HEK293 (cell line): ENCODE results near the gene CELF4.
"Not testable (repeated sequence)": the region's sequence is repeated elsewhere in the genome, so short reads cannot be mapped to it uniquely, and the experiment has no call there.

Experiments
- CTCF ChIA-PET: fragments of 350-600 bp; formaldehyde crosslinking; extraction: SDS; loops from one replicate; lab custom pipeline; 2021; ENCODE audit warnings: antibody characterized with exemption; lab: Yijun Ruan, JAX
- POLR2A ChIA-PET: fragments of 300-600 bp; formaldehyde crosslinking; extraction: SDS; loops from one replicate; lab custom pipeline; 2020; ENCODE audit warnings: antibody characterized with exemption, inconsistent platforms; lab: Yijun Ruan, JAX
- H3K27ac ChIP-seq: fragments of 200-500 bp; sonication (Bioruptor generic); 2 replicates; pipeline ENCODE4 v1.5.1; 2014; ENCODE audit warnings: low read depth, low read length, control low read depth, inconsistent platforms; ENCODE audit errors: extremely low read depth
- H3K36me3 ChIP-seq, 2 experiments: fragments of 200-500 bp in 1 of 2; sonication (Bioruptor generic) in 1 of 2; 1 replicate in 1 of 2; 2 replicates in 1 of 2; pipeline ENCODE4 v1.5.1; 2014 to 2017; ENCODE audit warnings: inconsistent platforms in 2 of 2, low read length in 2 of 2; ENCODE audit not compliant: control insufficient read depth in 2 of 2, insufficient read depth in 1 of 2
- H3K4me1 ChIP-seq: fragments of 200-500 bp; sonication (Bioruptor generic); 2 replicates; pipeline ENCODE4 v1.5.1; 2014; ENCODE audit warnings: mild to moderate bottlenecking, low read length, inconsistent platforms; ENCODE audit not compliant: control insufficient read depth, insufficient read depth
- H3K4me3 ChIP-seq: 2 replicates; pipeline ENCODE4 v1.5.1; 2011; ENCODE audit warnings: low read depth, mild to moderate bottlenecking, control low read depth, low read length, moderate library complexity
- H3K9me3 ChIP-seq: fragments of 200-500 bp; sonication (Bioruptor generic); 2 replicates; pipeline ENCODE4 v1.5.1; 2014; ENCODE audit warnings: low read depth, low read length, inconsistent platforms; ENCODE audit not compliant: control insufficient read depth, insufficient read depth
- KLF1 ChIP-seq: fragments of 450-650 bp; formaldehyde crosslinking; IDR thresholded peaks from 2 replicates; pipeline ENCODE4 v1.5.1; 2016; ENCODE audit warnings: missing biosample characterization, missing genetic modification characterization
- ZIC2 ChIP-seq: fragments of 450-650 bp; formaldehyde crosslinking; IDR thresholded peaks from 2 replicates; pipeline ENCODE4 v1.5.1; 2016; ENCODE audit warnings: missing biosample characterization, missing genetic modification characterization
- ZNF112 ChIP-seq: fragments of 450-650 bp; formaldehyde crosslinking; IDR thresholded peaks from 2 replicates; pipeline ENCODE4 v1.5.0; 2017; ENCODE audit warnings: missing biosample characterization, missing genetic modification characterization
- ZNF16 ChIP-seq: fragments of 450-650 bp; formaldehyde crosslinking; IDR thresholded peaks from 2 replicates; pipeline ENCODE4 v1.5.1; 2016; ENCODE audit warnings: low read depth, missing biosample characterization, missing genetic modification characterization
- ZNF169 ChIP-seq: fragments of 450-650 bp; formaldehyde crosslinking; IDR thresholded peaks from 2 replicates; pipeline ENCODE4 v1.5.1; 2016; ENCODE audit warnings: missing biosample characterization, missing genetic modification characterization
- ZNF175 ChIP-seq: fragments of 450-650 bp; formaldehyde crosslinking; IDR thresholded peaks from 2 replicates; pipeline ENCODE4 v1.5.1; 2016; ENCODE audit warnings: missing biosample characterization, missing genetic modification characterization
- ZNF23 ChIP-seq: fragments of 450-650 bp; formaldehyde crosslinking; IDR thresholded peaks from 2 replicates; pipeline ENCODE4 v1.5.1; 2016; ENCODE audit warnings: missing biosample characterization, missing genetic modification characterization, borderline replicate concordance
- ZNF521 ChIP-seq: fragments of 450-650 bp; formaldehyde crosslinking; IDR thresholded peaks from 2 replicates; pipeline ENCODE4 v1.5.1; 2017; ENCODE audit warnings: missing biosample characterization, mild to moderate bottlenecking, missing genetic modification characterization
- ZNF544 ChIP-seq: fragments of 450-650 bp; formaldehyde crosslinking; IDR thresholded peaks from 2 replicates; pipeline ENCODE4 v1.5.0; 2017; ENCODE audit warnings: missing biosample characterization, missing genetic modification characterization
- ZNF549 ChIP-seq: fragments of 450-650 bp; IDR thresholded peaks from 2 replicates; pipeline ENCODE4 v1.5.1; 2018; ENCODE audit warnings: missing biosample characterization, missing genetic modification characterization, mild to moderate bottlenecking, inconsistent platforms, moderate library complexity
- ZNF843 ChIP-seq: fragments of 450-650 bp; formaldehyde crosslinking; IDR thresholded peaks from 2 replicates; pipeline ENCODE4 v1.5.1; 2016; ENCODE audit warnings: missing biosample characterization, missing genetic modification characterization
- TF ChIP-seq, protein P1 (sequence below): fragments of 450-650 bp; formaldehyde crosslinking; IDR thresholded peaks from 2 replicates; pipeline ENCODE4 v1.5.1; 2017; ENCODE audit warnings: missing biosample characterization, missing genetic modification characterization
- TF ChIP-seq, protein P2 (sequence below): fragments of 450-650 bp; formaldehyde crosslinking; IDR thresholded peaks from 2 replicates; pipeline ENCODE4 v1.5.1; 2016; ENCODE audit warnings: missing biosample characterization, missing genetic modification characterization
- TF ChIP-seq, protein P3 (sequence below): fragments of 450-650 bp; formaldehyde crosslinking; IDR thresholded peaks from 2 replicates; pipeline ENCODE4 v1.5.1; 2016; ENCODE audit warnings: missing biosample characterization, missing genetic modification characterization
- TF ChIP-seq, protein P4 (sequence below): fragments of 450-650 bp; formaldehyde crosslinking; IDR thresholded peaks from 2 replicates; pipeline ENCODE4 v1.5.1; 2016; ENCODE audit warnings: missing biosample characterization, missing genetic modification characterization
- TF ChIP-seq, protein P5 (sequence below): fragments of 450-650 bp; formaldehyde crosslinking; IDR thresholded peaks from 2 replicates; pipeline ENCODE4 v1.5.1; 2016; ENCODE audit warnings: missing biosample characterization, missing genetic modification characterization, borderline replicate concordance

CELF4 gene

DNA sequence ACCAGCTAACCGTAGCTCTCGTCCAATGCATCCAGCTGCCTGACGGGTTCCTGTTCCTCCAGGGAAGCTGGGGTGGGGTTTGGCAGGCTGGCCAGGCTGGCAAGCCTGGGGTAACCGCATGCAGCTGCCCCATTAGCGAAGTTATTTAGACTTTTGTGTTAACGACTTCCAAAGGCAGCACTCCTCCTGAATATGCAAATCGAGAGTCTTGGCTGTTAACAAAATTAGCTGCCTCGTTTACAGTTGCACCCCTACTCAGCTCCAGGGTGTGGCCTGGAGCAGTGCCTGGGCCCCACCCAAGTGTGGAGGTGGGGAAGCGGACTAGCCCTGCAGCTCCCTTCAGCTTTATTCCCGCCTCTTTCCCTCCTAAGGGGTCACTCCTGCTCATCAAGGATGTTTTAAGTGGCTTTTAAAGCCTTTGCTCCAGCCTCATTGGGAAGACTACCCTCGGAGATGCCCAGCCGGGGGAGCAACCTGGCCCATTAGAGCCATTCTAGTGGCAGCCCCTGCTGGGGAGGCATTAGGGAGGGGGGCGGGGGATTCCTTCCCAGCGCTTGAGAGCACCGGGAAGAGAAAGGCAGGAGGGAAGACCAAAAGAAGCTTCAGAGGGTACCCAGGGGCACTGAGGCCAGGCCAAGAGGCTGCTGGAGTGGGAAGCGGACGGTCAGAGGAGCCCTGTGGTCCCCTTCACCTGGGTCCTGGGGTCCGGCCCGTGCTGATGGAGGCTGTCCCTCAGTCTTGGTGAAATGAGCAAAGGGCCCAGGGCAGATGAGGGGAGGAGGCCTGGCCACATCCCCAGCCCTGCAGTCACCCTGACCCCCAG is 204.1 kb downstream of the CELF4 start:
- Histone ChIP-seq H3K9me3 (no peaks in the 10 kb centered on the region), H3K36me3 (no peaks in the 10 kb centered on the region), H3K27ac (no peak overlapping the region), H3K4me3 (no peak overlapping the region), H3K4me1 (no peaks in the 10 kb centered on the region)
- no peak for TF ChIP-seq ZNF521 (tag by site-specific recombination)
- peak; percentile 79 for TF ChIP-seq KLF1 (tag by site-specific recombination)
- peak; percentile 74 for TF ChIP-seq ZIC2 (tag by site-specific recombination)
- TF ChIP-seq, protein P1, sequence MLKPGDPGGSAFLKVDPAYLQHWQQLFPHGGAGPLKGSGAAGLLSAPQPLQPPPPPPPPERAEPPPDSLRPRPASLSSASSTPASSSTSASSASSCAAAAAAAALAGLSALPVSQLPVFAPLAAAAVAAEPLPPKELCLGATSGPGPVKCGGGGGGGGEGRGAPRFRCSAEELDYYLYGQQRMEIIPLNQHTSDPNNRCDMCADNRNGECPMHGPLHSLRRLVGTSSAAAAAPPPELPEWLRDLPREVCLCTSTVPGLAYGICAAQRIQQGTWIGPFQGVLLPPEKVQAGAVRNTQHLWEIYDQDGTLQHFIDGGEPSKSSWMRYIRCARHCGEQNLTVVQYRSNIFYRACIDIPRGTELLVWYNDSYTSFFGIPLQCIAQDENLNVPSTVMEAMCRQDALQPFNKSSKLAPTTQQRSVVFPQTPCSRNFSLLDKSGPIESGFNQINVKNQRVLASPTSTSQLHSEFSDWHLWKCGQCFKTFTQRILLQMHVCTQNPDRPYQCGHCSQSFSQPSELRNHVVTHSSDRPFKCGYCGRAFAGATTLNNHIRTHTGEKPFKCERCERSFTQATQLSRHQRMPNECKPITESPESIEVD (tag by site-specific recombination): no peak
- ChIA-PET POLR2A (no interaction called here), CTCF (interaction anchor here (0.6 to 1.1 kb wide), 2 partner anchors 19 to 38 kb away, joined by 3 to 4 read pairs; no protein-coding TSS in a partner anchor)

DNA sequence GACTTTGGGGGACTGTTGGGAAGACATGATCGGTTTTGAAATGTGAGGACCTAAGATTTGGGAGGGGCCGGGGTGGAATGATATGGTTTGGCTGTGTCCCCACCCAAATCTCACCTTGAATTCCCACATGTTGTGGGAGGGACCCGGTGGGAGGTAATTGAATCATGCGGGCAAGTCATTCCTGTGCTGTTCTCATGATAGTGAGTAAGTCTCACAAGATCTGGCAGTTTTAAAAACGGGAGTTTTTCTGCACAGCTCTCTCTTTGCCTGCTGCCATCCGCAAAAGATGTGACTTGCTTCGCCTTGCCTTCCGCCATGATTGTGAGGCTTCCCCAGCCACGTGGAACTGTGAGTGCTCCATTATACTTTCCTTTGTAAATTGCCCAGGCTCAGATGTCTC is 207.5 kb downstream of the CELF4 start:
- H3K27ac ChIP-seq, H3K9me3 ChIP-seq, H3K36me3 ChIP-seq, POLR2A ChIA-PET, H3K4me1 ChIP-seq, H3K4me3 ChIP-seq: not testable (repeated sequence)
- CTCF ChIA-PET: interaction anchor here (0.6 kb wide), 1 partner anchor 180 kb away, joined by 3 read pairs; no protein-coding TSS in a partner anchor

DNA sequence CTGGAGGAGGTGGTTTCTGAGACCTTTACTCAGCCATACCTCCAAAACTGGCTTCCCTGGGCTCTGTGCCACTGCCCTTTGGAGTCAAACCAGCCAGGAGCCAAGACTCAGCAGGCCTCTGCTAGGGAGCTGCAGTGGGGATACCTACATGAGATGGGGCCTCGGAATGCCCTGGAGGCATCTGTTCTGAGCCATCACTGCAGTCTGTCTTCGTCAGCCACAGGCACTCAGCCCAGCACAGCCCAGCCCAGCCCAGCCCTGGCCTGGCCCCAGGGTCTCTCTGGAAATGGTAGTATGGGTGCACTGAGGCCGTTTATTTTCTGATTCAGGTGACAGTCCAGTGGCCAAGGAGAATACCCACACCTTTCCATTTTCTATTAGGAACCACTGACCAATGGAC is 209.8 kb downstream of the CELF4 start:
- Histone ChIP-seq H3K4me3 (no peak overlapping the region), H3K4me1 (no peaks in the 10 kb centered on the region), H3K27ac (no peak overlapping the region), H3K36me3 (no peaks in the 10 kb centered on the region), H3K9me3 (no peaks in the 10 kb centered on the region)
- CTCF ChIA-PET: interaction anchor here (3.1 kb wide), 1 partner anchor 12 kb away, joined by 13 read pairs; no protein-coding TSS in a partner anchor
- POLR2A ChIA-PET: no interaction called here
- TF ChIP-seq ZNF843 (tag by site-specific recombination) (no peak), ZNF175 (tag by site-specific recombination) (no peak), ZNF544 (no peak), ZNF23 (tag by site-specific recombination) (no peak), ZNF16 (no peak), ZNF169 (no peak), ZNF112 (no peak), ZNF549 (tag by site-specific recombination) (no peak)
- TF ChIP-seq, protein P2, sequence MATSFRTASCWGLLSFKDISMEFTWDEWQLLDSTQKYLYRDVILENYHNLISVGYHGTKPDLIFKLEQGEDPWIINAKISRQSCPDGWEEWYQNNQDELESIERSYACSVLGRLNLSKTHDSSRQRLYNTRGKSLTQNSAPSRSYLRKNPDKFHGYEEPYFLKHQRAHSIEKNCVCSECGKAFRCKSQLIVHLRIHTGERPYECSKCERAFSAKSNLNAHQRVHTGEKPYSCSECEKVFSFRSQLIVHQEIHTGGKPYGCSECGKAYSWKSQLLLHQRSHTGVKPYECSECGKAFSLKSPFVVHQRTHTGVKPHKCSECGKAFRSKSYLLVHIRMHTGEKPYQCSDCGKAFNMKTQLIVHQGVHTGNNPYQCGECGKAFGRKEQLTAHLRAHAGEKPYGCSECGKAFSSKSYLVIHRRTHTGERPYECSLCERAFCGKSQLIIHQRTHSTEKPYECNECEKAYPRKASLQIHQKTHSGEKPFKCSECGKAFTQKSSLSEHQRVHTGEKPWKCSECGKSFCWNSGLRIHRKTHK: no peak
- TF ChIP-seq, protein P3, sequence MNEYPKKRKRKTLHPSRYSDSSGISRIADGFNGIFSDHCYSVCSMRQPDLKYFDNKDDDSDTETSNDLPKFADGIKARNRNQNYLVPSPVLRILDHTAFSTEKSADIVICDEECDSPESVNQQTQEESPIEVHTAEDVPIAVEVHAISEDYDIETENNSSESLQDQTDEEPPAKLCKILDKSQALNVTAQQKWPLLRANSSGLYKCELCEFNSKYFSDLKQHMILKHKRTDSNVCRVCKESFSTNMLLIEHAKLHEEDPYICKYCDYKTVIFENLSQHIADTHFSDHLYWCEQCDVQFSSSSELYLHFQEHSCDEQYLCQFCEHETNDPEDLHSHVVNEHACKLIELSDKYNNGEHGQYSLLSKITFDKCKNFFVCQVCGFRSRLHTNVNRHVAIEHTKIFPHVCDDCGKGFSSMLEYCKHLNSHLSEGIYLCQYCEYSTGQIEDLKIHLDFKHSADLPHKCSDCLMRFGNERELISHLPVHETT (tag by site-specific recombination): no peak
- TF ChIP-seq, protein P4, sequence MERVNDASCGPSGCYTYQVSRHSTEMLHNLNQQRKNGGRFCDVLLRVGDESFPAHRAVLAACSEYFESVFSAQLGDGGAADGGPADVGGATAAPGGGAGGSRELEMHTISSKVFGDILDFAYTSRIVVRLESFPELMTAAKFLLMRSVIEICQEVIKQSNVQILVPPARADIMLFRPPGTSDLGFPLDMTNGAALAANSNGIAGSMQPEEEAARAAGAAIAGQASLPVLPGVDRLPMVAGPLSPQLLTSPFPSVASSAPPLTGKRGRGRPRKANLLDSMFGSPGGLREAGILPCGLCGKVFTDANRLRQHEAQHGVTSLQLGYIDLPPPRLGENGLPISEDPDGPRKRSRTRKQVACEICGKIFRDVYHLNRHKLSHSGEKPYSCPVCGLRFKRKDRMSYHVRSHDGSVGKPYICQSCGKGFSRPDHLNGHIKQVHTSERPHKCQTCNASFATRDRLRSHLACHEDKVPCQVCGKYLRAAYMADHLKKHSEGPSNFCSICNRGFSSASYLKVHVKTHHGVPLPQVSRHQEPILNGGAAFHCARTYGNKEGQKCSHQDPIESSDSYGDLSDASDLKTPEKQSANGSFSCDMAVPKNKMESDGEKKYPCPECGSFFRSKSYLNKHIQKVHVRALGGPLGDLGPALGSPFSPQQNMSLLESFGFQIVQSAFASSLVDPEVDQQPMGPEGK (tag by site-specific recombination): no peak
- TF ChIP-seq, protein P5, sequence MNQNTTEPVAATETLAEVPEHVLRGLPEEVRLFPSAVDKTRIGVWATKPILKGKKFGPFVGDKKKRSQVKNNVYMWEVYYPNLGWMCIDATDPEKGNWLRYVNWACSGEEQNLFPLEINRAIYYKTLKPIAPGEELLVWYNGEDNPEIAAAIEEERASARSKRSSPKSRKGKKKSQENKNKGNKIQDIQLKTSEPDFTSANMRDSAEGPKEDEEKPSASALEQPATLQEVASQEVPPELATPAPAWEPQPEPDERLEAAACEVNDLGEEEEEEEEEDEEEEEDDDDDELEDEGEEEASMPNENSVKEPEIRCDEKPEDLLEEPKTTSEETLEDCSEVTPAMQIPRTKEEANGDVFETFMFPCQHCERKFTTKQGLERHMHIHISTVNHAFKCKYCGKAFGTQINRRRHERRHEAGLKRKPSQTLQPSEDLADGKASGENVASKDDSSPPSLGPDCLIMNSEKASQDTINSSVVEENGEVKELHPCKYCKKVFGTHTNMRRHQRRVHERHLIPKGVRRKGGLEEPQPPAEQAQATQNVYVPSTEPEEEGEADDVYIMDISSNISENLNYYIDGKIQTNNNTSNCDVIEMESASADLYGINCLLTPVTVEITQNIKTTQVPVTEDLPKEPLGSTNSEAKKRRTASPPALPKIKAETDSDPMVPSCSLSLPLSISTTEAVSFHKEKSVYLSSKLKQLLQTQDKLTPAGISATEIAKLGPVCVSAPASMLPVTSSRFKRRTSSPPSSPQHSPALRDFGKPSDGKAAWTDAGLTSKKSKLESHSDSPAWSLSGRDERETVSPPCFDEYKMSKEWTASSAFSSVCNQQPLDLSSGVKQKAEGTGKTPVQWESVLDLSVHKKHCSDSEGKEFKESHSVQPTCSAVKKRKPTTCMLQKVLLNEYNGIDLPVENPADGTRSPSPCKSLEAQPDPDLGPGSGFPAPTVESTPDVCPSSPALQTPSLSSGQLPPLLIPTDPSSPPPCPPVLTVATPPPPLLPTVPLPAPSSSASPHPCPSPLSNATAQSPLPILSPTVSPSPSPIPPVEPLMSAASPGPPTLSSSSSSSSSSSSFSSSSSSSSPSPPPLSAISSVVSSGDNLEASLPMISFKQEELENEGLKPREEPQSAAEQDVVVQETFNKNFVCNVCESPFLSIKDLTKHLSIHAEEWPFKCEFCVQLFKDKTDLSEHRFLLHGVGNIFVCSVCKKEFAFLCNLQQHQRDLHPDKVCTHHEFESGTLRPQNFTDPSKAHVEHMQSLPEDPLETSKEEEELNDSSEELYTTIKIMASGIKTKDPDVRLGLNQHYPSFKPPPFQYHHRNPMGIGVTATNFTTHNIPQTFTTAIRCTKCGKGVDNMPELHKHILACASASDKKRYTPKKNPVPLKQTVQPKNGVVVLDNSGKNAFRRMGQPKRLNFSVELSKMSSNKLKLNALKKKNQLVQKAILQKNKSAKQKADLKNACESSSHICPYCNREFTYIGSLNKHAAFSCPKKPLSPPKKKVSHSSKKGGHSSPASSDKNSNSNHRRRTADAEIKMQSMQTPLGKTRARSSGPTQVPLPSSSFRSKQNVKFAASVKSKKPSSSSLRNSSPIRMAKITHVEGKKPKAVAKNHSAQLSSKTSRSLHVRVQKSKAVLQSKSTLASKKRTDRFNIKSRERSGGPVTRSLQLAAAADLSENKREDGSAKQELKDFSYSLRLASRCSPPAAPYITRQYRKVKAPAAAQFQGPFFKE (tag by site-specific recombination): no peak
